Activated CD4-positive, alpha-beta T cell treated with anti-CD3 and anti-CD28 coated beads, Interleukin-2, amount 50 U/mL, for 4 hours (primary cell): Measurements from ENCODE around the gene ITGA3.
"Not testable (repeated sequence)": the region's sequence is repeated elsewhere in the genome, so short reads cannot be mapped to it uniquely, and the experiment has no call there.

Source experiments
- DNase-seq, 2 experiments: peaks; one replicate each; pipeline ENCODE4 v3.0.0-alpha.2; 2020

The ITGA3 gene

GRCh38 chr17:50035421-50035879 lies 20.5 kb upstream of the ITGA3 start:
- no peak for DNase-seq

DNA sequence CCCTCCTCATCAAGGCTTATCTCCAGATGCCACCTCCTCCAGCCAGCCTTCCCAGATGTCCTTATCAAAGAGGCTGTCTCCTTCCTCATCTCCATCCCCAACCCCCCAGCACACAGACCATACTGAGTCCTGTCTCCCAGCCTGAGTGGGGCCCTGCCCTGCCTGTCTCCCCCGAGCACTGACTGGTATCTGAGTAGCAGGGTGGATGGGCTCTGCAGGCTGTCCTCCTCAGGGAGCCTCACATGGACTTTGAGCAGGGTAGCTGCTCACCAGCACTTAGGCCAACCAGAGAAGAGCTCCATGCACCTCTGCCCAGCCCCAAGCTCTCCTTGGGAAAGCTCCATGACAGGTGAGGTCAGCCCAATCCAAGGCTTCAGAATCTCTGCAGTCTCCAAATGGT lies 20.0 kb upstream of the ITGA3 start:
- DNase-seq, result no peak

- no peak for DNase-seq
Observed at GRCh38 chr17:50036455-50037261, 19.3 kb upstream of the ITGA3 start.

DNA sequence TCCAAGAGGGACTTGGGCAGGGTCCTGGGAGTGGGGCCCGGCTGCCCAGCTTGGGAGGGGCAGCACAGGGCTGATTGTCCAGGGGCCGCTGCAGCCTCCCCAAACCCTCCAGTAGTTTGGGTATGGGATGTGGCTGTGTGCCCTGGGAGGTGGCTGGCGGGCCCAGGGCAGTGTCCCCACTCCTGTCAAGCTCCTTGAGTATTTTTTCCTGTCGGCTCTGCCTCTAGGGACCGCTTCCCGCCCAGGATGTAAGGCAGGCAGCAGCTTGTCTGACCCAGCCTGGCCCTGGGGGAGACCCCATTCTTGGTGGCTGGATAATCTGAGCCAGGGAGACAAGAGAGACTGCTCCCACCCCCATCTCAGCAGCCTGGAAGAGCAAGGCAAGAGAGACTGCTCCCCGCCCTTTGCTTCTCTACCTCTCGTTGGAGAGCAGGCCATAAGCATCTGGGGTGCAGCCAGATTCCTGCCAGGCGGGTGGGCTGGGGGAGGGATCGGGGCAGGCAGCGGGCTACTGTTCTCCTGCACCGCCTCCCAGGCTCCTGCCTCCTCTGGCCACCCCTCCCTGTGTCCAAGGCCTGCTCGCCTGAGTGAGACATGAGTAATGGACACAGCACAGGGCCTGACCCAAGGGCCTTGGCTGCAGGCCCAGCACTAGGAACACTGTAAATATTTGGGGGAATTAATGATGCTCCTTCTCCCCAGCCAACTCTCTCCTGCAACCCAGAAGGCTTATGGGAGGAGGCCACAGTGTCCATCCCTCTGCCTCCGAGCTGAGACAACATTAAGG lies 18.4 kb upstream of the ITGA3 start:
- DNase-seq, result no peak

DNA sequence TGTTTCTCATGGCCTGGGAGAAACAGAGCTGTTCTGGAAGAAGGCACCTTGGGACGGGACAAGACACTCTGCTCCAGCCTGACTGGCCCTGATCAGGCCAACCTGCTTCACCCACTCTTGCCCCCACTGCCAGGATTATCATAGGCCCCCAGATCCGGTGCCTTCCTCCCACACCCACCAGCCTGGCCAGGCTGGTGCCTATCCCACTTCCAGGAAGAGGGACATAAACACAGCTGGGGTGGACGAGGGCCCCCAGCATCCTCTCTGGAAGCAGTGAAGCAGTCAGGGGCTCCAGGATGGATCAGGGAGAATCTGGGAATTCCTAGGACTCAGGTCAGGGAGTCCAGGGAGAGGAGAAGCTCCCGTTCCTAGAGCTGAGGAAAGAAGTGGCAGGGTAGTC lies 16.9 kb upstream of the ITGA3 start:
- DNase-seq, result no peak

DNA sequence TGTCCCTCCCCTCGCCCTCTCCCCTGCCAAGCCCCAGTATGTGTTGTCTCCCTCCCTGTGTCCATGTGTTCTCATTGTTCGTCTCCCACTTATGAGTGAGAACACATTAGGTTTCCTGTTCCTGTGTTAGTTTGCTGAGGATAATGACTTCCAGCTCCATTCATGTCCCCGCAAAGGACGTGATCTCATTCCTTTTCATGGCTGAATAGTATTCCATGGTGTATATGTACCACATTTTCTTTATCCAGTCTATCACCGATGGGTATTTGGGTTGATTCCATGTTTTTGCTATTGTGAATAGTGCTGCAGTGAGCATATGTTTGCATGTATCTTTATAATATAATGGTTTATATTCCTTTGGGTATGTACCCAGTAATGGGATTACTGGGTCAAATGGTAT lies 15.4 kb upstream of the ITGA3 start:
- DNase-seq, result not testable (repeated sequence)

- no peak for DNase-seq
Observed at GRCh38 chr17:50042211-50042610, 13.7 kb upstream of the ITGA3 start.

GRCh38 chr17:50043290-50044148 lies 12.4 kb upstream of the ITGA3 start:
- no peak for DNase-seq

DNA sequence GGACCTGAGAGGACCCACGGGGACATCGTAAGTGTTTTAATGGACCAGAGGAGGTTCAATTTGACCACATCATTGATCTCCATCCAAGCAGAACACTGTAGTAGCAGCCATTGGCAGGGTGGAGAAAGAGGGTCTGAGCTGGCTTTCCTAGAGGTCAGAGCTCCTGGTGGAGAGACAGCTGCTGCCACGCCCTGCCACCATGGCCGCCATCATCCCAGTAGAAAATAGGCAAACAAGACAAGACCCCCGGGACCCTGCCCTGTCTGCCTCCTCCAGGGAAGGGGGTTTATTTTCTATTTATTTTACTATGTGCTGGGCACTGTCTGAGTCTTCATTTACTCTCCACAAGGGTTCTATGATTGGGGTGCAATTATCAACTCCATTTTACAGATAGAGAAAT lies 11.4 kb upstream of the ITGA3 start:
- DNase-seq, result no peak

DNA sequence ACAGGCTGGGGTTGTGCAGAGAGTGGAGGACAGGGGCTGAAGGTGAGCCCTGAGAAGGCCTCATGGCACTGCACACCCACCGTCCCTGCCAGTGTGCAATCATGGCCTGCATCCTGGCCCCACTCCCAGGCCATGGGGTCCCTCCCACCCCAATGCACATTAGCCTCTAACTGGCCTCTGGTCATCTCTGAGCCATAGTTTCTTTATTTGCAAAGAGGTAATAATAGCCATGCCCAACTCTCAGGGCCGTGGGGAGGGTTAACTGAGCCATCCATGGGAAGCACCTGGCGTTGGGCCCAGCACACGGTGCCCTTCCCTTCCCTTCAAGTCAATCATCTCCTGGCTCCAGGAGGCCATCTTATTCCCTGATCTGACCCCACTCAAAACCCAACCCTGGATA lies 10.8 kb upstream of the ITGA3 start:
- DNase-seq, result no peak

DNA sequence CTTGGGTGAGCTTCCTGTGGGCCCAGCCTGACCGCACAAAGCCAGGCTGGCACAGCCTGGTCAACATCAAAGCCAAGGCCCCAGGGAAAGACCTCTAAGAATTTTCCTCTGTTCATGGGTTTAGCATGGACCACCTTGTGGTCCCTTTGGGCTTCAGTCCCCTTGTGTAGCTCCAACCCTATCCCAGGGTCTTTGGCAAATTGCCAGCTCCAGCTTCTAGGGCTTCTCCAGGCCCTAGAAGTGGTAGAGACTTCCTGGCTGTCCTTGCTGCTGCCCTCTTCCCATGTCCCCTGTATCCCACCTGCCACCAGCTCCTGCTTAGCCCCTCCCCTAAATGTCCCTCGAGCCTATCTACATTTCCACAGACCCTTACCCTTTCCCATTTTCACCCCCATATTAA lies 9.7 kb upstream of the ITGA3 start:
- no peak for DNase-seq

GRCh38 chr17:50046667-50047066 lies 9.2 kb upstream of the ITGA3 start:
- DNase-seq, result no peak

- no peak for DNase-seq
Observed at GRCh38 chr17:50047083-50047482, 8.8 kb upstream of the ITGA3 start.

DNA sequence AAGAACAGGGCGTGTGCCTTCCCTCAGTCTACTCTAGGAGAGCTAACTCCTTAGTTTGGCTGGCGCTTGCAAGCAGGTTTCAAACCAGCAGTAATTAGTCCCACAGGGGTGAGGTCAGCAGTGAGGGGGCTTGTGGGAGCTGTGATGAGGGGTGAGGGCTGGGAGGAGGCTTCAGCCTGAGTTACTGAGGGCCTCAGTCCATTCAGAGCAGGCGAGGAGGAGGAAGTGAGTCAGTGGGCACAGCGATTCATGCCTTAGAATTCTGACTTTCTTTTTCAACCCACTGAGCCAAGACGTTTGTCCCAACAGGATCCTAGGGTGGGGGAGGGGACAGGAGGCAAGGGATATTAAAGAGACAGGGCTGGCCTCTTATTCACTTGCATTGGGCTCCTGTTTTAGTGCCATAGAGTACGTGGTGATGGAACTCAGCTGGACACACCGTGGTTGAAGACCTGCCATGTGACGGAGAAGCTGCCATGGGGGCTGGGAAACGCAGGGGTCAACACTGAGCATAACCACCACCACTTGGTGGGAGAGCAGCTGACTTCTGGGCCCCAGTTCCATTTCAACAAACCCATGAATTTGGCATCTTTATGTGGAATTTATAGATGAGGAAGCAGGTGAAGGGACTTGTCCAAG lies 8.3 kb upstream of the ITGA3 start:
- DNase-seq, result no peak

GRCh38 chr17:50048146-50048720 lies 7.7 kb upstream of the ITGA3 start:
- no peak for DNase-seq

- DNase-seq, result no peak
Observed at GRCh38 chr17:50048988-50049387, 6.9 kb upstream of the ITGA3 start.

DNA sequence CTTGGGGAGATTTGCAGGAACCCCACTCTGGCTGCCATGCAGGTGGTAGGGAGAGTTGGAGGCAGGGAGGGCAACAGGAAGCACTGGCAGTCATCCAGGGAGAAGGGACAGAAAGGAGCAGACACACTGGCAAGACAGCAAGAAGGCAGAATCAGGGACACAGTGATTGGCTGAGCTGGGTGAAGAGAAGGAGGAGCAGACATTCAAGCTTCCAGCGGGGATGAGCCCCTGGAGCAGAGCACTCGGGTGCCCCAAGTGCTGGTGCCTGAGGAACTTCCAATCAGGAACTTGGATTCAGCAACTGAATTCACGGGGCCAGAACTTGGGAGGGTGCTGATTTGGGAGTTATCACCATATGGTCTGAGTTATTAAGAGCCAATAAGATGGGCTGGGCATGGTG lies 6.3 kb upstream of the ITGA3 start:
- DNase-seq, result no peak

DNA sequence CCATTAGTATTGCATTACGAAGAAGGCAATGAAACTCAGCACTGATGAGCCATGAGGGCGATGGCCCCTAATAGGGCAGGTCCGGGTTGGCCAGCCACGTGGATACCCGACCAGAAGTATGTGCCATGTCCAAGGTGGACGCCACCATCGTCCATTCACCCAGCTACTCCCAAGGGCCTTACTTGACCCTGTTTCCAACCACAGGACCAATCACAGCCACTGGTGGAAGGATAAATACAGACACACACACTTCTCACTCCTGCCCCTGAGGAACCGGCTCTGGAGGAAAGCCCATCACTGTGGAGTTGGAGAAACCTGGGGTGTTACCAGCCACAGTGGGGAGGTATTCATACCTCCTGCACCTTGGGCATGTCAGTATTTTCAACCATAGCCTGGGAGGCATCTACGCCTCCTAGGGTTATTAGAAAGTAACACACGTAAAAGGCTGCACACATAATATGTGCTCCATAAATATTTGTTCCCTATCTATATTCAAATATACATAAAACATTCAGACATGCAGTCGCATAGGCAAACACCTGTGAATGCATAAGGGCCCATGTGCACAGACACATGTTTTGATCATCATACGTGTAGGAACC lies 5.4 kb upstream of the ITGA3 start:
- no peak for DNase-seq

GRCh38 chr17:50051082-50051576 lies 4.8 kb upstream of the ITGA3 start:
- peak; percentile 34 to 55 for DNase-seq

DNA sequence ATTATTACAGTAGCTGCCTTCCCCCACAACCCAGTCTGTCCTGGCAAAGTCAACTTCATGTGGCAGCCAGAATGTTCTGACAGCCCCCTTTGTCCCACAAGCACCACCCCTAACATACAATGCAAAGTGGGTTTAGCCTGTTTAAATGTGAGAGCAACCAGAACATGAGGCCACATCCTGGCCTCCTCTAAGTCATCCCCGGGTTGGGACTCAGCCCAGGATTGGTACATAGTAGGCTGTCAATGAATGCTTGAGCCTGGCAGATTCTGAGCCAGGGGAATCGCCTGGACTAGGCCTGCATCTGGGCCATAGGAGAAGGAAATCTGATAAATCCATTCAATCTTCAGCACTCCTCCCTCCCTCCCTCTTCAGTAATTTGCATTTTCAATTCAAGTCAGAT lies 4.3 kb upstream of the ITGA3 start:
- no peak for DNase-seq

DNA sequence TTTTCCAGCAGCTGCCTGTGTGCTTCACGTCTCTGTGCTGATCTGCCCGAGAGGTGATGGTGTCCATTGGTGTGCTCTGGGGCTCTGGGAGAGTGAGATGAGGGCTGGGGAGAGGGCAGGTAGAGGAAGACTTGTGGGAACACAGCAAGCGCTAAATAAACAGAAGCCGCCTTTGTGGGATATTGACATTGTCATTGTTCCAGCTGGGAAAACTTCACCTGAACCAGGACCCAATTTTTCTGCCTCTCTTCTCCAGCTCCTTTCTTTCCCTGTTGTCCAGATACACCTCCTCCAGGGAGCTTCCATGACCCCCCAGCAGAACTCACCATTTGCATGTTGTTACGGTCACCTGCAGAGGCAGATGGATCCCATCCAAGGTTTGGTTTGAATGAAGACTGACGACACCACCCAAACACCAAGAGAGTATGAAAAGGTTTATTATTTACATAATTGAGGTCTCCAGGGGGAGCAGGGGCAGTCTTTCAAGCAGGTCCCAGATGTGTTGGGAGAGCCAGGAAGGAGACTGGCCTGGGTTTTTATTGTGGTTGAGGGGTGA lies 3.6 kb upstream of the ITGA3 start:
- DNase-seq, result no peak
